B cell (primary cell): ENCODE measurements around the gene FAM229A.

Experiments used
- CTCF ChIP-seq: fragments of 200-600 bp; IDR thresholded peaks from one replicate; pipeline ENCODE4 v1.8.0; 2022; ENCODE audit warnings: antibody characterized with exemption, mild to moderate bottlenecking
- EZH2 ChIP-seq: IDR thresholded peaks from 2 replicates; pipeline ENCODE4 v1.6.1; 2012; ENCODE audit warnings: borderline replicate concordance, low read depth, mild to moderate bottlenecking, moderate library complexity, low read length; ENCODE audit not compliant: insufficient read depth, poor library complexity, severe bottlenecking

DNA sequence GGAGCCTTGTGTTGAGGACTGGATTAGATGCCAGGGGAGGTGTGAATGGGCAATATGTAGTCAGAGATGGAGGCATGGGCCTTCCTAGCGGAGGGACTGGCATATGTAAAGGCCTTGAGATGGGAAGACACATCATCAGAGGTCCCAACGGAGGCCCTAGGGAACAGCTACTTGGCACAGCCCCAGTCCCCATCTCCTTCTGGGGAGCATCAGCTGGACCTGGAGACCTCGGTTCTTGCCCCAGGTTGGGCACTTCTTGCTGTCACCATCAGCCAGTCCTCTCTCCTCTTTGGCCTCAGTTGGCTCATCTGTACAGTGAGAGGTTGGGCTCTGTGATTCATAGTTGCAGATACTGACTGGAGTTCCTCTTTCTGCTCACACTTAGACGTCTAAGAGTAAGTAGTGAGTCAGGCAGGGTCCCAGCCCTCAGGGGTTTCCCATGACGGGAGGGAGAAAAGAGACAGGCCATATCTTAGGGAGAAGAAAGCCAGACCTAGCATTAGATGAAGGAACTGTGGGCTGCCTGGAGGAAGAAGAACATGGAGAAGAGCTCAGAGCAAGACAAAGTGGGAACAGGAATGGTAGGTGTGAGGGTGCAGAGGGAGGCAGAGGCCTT is 22.8 kb downstream of the FAM229A start:
- TF ChIP-seq EZH2 (no peak), CTCF (no peak)
